Karpas-422 (cell line): Measurements from ENCODE around the gene FBL. TPM values are rescaled to one million over a fixed set of nuclear protein-coding genes. Genes with fewer than 3 reads are reported as not detected.
A peak's percentile ranks its signal among the peaks of the same experiment; 100 is the strongest.
"Not testable (repeated sequence)": the region's sequence is repeated elsewhere in the genome, so short reads cannot be mapped to it uniquely, and the experiment has no call there.

Experiments
- DNase-seq: peaks from one replicate; pipeline ENCODE4 v3.0.0-alpha.2; 2015
- H2AFZ ChIP-seq: fragments of 200-600 bp; sonication (generic); 2 replicates; pipeline ENCODE4 v1.6.1; 2014; ENCODE audit warnings: antibody characterized with exemption, low read length, mixed read lengths
- H3K27ac ChIP-seq: fragments of 200-600 bp; sonication (generic); 2 replicates; pipeline ENCODE4 v1.5.1; 2014; ENCODE audit warnings: mild to moderate bottlenecking, low read length, moderate library complexity
- H3K27me3 ChIP-seq: fragments of 200-600 bp; sonication (generic); 2 replicates; pipeline ENCODE4 v1.6.1; 2014; ENCODE audit warnings: low read length, mixed read lengths
- H3K36me3 ChIP-seq: fragments of 200-600 bp; sonication (generic); 2 replicates; pipeline ENCODE4 v1.6.1; 2014; ENCODE audit warnings: low read length, mixed read lengths; ENCODE audit not compliant: insufficient read depth
- H3K4me1 ChIP-seq: fragments of 200-600 bp; sonication (generic); 2 replicates; pipeline ENCODE4 v1.6.1; 2014; ENCODE audit warnings: mild to moderate bottlenecking, low read length, mixed read lengths
- H3K4me2 ChIP-seq: fragments of 200-600 bp; sonication (generic); 2 replicates; pipeline ENCODE4 v1.6.1; 2014; ENCODE audit warnings: low read length, low read depth, mild to moderate bottlenecking; ENCODE audit not compliant: poor library complexity, severe bottlenecking
- H3K4me3 ChIP-seq: fragments of 200-600 bp; sonication (generic); 2 replicates; pipeline ENCODE4 v1.5.1; 2014; ENCODE audit warnings: mild to moderate bottlenecking, antibody characterized with exemption, low read length, mixed read lengths
- H3K79me2 ChIP-seq: fragments of 200-600 bp; sonication (generic); 2 replicates; pipeline ENCODE4 v1.6.1; 2014; ENCODE audit warnings: mild to moderate bottlenecking, low read length, mixed read lengths
- H3K9ac ChIP-seq: fragments of 200-600 bp; sonication (generic); 2 replicates; pipeline ENCODE4 v1.6.0; 2014; ENCODE audit warnings: low read length
- H3K9me2 ChIP-seq: fragments of 200-600 bp; sonication (generic), shearing (Covaris generic); replicated peaks from 2 replicates; pipeline ENCODE4 v1.6.0; 2014; ENCODE audit warnings: mild to moderate bottlenecking, low read length, moderate library complexity; ENCODE audit not compliant: insufficient read depth
- H3K9me3 ChIP-seq: fragments of 300-700, 200-600 bp; sonication (generic); 2 replicates; pipeline ENCODE4 v1.6.1; 2014; ENCODE audit warnings: low read length, mixed read lengths
- H4K20me1 ChIP-seq: fragments of 200-600 bp; sonication (generic); 2 replicates; pipeline ENCODE4 v1.6.1; 2014; ENCODE audit warnings: mild to moderate bottlenecking, antibody characterized with exemption, low read length, low read depth; ENCODE audit not compliant: insufficient read depth
- total RNA-seq: library from RNA; depleted of rRNA; stranded (reverse); fragments of >200 nt; shearing (Covaris generic); gene quantifications from 2 replicates; pipeline ENCODE4 v1.2.3, GENCODE V29; 2014; ENCODE audit warnings: low replicate concordance

FBL gene
- total RNA-seq, 1 experiment from 2014 or later, result 384 TPM

DNA sequence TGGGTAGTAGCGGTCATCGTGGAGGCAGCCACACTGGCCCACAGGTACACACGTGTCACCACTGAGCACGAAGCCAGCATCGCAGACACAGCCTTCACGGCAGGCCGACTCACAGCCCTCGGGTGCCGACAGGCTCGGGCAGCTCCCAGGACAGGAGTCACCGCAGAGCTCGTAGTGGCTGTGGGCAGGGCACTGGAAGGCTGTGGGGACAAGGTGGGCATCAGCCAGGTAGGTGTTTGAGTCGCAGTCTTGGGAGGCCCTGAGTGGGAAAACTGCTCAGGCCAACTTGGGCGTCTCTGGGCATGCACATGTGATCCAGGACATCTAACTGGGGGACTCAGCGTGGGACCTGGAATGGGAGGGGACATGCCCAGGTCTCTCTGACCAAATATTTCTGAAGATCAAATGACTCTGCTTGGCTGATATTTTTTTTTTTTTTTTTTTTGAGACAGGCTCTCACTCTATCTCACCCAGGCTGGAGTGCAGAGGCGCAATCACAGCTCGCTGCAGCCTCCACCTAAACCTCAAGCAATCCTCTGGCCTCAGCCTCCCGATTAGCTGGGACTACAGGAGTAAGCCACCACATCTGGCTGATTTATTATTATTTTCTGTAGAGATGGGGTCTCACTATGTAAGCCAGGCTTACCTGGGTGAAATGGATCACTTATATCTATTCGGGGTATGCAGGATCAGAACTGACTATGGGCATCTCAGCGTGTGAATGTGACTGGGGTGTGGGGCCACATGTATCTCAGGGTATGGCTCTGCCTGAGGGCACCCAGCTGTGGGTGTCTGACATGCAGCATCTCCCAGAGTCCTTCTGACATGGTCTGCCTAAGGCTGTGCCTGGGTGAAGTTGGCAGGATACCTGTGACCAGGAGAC is 43.9 kb upstream of the FBL start:
- H3K9ac ChIP-seq, H3K4me1 ChIP-seq, H4K20me1 ChIP-seq, H3K79me2 ChIP-seq, H3K9me3 ChIP-seq, H2AFZ ChIP-seq, H3K4me3 ChIP-seq, DNase-seq, H3K4me2 ChIP-seq, H3K27ac ChIP-seq, H3K9me2 ChIP-seq, H3K27me3 ChIP-seq, H3K36me3 ChIP-seq: not testable (repeated sequence)

DNA sequence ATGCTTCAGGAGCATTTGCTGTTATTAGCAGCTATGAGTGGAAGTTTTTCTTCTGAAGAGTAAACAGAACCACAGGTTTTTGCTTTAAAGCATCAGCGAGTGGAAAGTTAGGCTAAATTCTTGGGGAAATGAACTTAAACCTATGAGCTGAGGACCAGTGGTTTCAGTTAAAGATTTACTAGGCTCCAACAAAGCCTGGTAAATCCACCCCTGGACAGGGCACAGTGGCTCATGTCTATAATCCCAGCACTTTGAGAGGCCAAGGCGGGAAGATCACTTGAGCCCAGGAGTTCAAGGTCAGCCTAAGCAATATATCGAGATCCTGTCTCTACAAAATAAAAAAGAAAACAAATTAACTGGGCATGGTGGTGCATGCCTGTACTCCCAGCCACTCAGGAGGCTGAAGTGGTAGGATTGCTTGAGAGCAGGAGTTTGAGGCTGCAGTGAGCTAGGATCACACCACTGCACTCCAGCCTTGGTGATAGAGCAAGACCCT is 41.3 kb upstream of the FBL start:
- not testable (repeated sequence) for H3K9me2 ChIP-seq, H3K4me3 ChIP-seq, H3K9me3 ChIP-seq, H3K9ac ChIP-seq, DNase-seq, H3K27me3 ChIP-seq, H2AFZ ChIP-seq, H3K36me3 ChIP-seq, H4K20me1 ChIP-seq, H3K4me2 ChIP-seq, H3K79me2 ChIP-seq, H3K27ac ChIP-seq, H3K4me1 ChIP-seq

DNA sequence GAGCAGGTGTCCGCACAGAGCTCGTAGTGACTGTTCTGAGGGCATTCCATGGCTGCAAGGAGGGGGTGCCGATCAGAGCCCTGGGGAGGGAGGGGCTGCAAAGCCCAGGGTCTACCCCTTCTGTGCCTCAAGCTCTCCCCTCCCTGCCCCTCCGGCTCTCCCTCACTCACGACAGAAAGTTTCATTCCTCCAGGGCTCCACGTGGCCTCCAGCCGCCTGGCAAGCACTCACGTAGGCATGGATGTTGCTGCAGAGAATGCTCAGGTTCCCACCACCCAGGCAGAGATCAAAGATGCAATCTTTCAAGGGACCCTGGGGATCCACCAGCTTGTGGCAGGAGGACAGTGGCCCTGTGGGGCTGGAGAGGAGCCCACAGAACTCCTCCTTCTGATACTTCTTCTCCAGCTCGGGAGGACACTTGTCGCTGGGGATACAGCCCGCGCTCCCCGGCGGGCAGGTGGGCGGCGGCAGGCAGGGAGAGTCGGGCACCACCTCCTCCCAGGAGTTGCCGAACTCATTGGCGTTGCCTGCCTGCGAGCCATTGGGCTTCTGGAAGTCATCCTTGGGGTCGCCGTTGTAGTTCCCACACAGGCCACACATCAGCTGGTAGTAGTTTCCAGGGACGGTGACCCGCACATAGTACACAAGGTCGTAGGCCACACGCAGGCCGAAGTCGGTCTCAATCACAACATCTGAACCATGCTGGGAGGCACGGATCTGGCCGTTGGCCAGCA is 39.8 kb upstream of the FBL start:
- not testable (repeated sequence) for H2AFZ ChIP-seq, H3K9me2 ChIP-seq, H3K79me2 ChIP-seq, H3K4me2 ChIP-seq, H3K27me3 ChIP-seq, H3K27ac ChIP-seq, H3K4me3 ChIP-seq, H3K9ac ChIP-seq, H3K36me3 ChIP-seq, DNase-seq, H4K20me1 ChIP-seq, H3K4me1 ChIP-seq, H3K9me3 ChIP-seq

DNA sequence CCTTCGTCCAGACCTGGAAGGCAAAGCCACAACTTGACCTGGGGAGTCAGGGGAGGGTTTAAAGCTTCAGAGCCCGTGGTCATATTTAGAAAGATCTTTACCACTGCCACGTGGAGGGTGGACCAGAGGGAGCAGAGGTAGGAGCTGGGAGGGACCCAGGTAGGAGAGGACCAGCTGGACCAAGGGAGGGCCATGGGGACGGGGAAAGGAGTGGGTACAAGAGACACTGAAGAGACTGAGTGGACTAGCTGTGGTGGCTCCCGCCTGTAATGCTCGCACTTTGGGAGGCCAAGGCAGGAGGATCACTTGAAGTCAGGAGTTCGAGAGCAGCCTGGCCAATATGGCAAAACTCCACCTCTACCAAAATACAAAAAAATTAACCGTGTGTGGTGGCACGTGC is 38.5 kb upstream of the FBL start:
- not testable (repeated sequence) for H2AFZ ChIP-seq, H3K4me1 ChIP-seq, H3K9me2 ChIP-seq, H3K79me2 ChIP-seq, DNase-seq, H3K4me3 ChIP-seq, H3K9me3 ChIP-seq, H3K4me2 ChIP-seq, H3K36me3 ChIP-seq, H4K20me1 ChIP-seq, H3K27me3 ChIP-seq, H3K27ac ChIP-seq, H3K9ac ChIP-seq

DNA sequence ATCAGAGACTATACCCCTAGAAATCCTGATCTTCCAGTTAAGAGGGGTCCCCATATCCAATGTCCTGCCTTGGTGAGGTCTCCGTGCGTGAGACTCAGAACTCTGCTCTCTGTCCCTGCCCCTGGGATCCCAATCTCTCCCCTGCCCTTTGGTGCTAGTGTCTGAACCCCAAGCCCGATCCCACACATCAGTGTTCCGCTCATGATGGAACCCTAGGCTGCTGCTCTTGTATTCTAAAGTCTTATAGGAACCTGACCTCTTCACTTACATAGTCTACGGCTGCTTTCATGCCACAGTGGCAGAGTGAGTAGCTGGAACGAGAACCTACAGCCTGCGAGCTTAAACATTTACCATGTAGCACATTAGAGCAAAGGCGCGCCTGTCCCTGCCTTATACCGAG is 36.5 kb upstream of the FBL start:
- not testable (repeated sequence) for H3K27ac ChIP-seq, H3K9me2 ChIP-seq, H3K4me1 ChIP-seq, DNase-seq, H3K9me3 ChIP-seq, H3K4me3 ChIP-seq, H3K4me2 ChIP-seq, H3K9ac ChIP-seq, H4K20me1 ChIP-seq, H2AFZ ChIP-seq, H3K36me3 ChIP-seq, H3K27me3 ChIP-seq, H3K79me2 ChIP-seq

DNA sequence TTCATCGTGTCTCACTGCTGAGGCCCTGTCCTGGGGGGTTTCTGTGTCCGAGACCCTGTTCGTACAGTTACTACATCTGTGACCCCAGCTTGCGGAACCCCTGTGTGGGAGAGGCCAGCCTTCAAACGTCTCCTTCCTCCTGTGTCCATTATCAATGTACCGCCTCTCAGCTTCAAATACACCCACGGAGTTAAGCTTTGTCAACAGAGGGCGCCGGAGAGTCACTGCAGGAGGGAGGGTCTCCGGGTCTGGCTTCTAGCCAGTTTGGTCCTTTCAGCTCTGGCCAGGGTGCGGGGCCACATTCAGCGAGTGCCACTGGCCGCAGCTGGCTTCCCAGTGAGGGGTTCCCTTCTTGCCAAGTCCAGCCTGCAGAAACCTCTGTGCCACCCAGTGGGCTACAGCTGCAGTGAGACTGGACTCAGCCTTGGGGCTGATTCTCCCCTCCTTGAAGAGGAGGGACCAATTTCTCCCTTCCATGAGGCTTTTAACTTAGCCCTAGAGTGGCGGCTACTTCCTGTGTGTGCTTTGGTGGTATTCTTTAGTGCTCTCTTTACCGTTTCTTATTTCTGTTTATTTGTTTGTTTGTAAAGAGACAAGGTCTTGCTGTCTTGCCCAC is 35.4 kb upstream of the FBL start:
- H3K79me2 ChIP-seq, H3K4me1 ChIP-seq, H3K36me3 ChIP-seq, H3K9me2 ChIP-seq, H3K27ac ChIP-seq, H3K27me3 ChIP-seq, H3K9me3 ChIP-seq, H3K9ac ChIP-seq, H4K20me1 ChIP-seq, H3K4me3 ChIP-seq, H2AFZ ChIP-seq, H3K4me2 ChIP-seq: not testable (repeated sequence)
- DNase-seq, result peak; percentile 80

DNA sequence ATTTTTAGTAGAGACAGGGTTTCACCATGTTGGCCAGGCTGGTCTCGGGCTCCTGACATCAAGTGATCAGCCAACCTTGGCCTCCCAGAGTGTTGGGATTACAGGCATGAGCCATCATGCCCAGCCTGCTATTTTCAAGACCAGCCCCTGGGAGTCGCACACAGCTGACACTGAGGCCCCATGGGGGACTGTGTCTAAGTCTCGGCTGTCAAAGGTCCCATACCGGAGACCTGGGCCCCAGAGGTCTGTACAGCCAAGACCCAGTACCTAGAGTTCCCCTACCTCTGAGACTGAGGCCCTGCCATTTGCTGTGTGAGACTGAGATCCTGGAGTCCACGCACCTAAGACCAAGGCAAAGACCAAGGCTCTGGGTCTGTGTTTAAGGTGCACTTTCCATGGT is 34.1 kb upstream of the FBL start:
- H3K27me3 ChIP-seq, H3K4me2 ChIP-seq, H3K79me2 ChIP-seq, H3K27ac ChIP-seq, H2AFZ ChIP-seq, H3K4me3 ChIP-seq, H3K9ac ChIP-seq, H4K20me1 ChIP-seq, H3K36me3 ChIP-seq, H3K9me2 ChIP-seq, H3K4me1 ChIP-seq, H3K9me3 ChIP-seq: not testable (repeated sequence)
- peak; percentile 45 for DNase-seq

DNA sequence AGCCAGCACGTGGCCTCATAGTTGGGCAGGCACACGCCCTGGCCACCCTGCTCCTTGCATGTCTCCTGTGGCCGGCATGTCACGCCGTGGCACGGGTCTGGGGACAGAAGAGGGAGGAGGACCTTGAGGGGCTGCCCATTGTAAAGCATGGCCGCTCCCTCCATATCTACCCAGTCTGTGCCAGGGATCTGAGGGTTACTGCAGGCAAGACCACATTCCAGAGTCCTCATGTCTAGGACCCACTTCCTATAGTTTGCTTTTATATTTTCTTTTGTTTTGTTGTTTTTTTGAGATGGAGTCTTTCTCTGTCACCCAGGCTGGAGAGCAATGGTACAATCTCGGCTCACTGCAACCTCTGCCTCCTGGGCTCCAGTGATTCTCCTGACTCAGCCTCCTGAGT is 33.6 kb upstream of the FBL start:
- H3K9me2 ChIP-seq, H3K27ac ChIP-seq, H3K36me3 ChIP-seq, H3K9me3 ChIP-seq, H3K27me3 ChIP-seq, H4K20me1 ChIP-seq, H3K9ac ChIP-seq, DNase-seq, H3K79me2 ChIP-seq, H3K4me2 ChIP-seq, H3K4me3 ChIP-seq, H3K4me1 ChIP-seq, H2AFZ ChIP-seq: not testable (repeated sequence)
